ENCODE measurements around the gene OLFML3. TPM values are rescaled to one million over a fixed set of nuclear protein-coding genes. Genes with fewer than 3 reads are reported as not detected.

OLFML3 gene
- total and polyA plus RNA-seq, 4 donors: 9.7 to 108 (median 19.5) TPM

DNA sequence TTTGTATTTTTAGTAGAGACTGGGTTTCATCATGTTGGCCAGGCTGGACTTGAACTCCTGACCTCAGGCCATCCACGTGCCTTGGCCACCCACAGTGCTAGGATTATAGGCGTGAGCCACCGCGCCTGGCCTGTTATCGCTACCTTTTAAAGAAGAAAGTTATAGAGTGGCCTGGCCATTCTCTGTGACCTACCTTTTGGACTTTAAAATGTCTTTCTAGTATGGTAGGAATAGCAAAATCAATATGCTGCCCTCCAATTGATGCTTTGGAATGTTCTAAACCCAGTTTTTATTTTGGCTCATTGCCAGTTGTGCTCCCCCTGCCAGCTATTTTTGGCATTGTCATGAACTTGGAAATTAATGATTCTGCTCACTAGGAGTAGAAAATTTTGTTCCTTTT lies 30.3 kb upstream of the OLFML3 start:
- no peaks in the 10 kb centered on the region for H3K27me3 ChIP-seq (ENCODE audit: control insufficient read depth in 3 of 3, insufficient read depth in 3 of 3, low read length in 2 of 3)
- ATAC-seq (ENCODE audit: insufficient read depth, low FRiP score): no peak
- 88 to 89% methylated on average over 5 of the region's 5 CpGs for WGBS, 2 donors
- TF ChIP-seq, protein P1, sequence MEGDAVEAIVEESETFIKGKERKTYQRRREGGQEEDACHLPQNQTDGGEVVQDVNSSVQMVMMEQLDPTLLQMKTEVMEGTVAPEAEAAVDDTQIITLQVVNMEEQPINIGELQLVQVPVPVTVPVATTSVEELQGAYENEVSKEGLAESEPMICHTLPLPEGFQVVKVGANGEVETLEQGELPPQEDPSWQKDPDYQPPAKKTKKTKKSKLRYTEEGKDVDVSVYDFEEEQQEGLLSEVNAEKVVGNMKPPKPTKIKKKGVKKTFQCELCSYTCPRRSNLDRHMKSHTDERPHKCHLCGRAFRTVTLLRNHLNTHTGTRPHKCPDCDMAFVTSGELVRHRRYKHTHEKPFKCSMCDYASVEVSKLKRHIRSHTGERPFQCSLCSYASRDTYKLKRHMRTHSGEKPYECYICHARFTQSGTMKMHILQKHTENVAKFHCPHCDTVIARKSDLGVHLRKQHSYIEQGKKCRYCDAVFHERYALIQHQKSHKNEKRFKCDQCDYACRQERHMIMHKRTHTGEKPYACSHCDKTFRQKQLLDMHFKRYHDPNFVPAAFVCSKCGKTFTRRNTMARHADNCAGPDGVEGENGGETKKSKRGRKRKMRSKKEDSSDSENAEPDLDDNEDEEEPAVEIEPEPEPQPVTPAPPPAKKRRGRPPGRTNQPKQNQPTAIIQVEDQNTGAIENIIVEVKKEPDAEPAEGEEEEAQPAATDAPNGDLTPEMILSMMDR (IDR thresholded peaks at IDR 0.05; ENCODE audit: control extremely low read depth, extremely low read depth): no peak
- peak in 1 of 3 donors; percentile 23 for DNase-seq
- H3K4me3 ChIP-seq: no peak overlapping the region
- H3K9me3 ChIP-seq (ENCODE audit: control insufficient read depth in 4 of 4, insufficient read depth in 3 of 4, low read length in 3 of 4): no peaks in the 10 kb centered on the region
- no peak overlapping the region for H3K9ac ChIP-seq (ENCODE audit: insufficient read depth in 1 of 2, low read length in 2 of 2)
- H3K27ac ChIP-seq (ENCODE audit: low read depth in 1 of 2, low read length in 1 of 2): no peak overlapping the region
- peaks cover 0 to 9% (median 1%) of the 10 kb centered on the region in 4 donors for H3K36me3 ChIP-seq (ENCODE audit: control insufficient read depth in 4 of 4, insufficient read depth in 4 of 4, low read length in 4 of 4)
- H3K4me1 ChIP-seq (ENCODE audit: control insufficient read depth in 5 of 5, insufficient read depth in 5 of 5, low read length in 5 of 5): peaks cover 8 to 29% (median 13%) of the 10 kb centered on the region in 5 donors

- H3K27me3 ChIP-seq (ENCODE audit: control insufficient read depth in 3 of 3, insufficient read depth in 3 of 3, low read length in 2 of 3): no peaks in the 10 kb centered on the region
- peaks cover 2 to 11% (median 2%) of the 10 kb centered on the region in 4 donors for H3K36me3 ChIP-seq (ENCODE audit: control insufficient read depth in 4 of 4, insufficient read depth in 4 of 4, low read length in 4 of 4)
- no peak overlapping the region for H3K27ac ChIP-seq (ENCODE audit: low read depth in 1 of 2, low read length in 1 of 2)
- H3K9me3 ChIP-seq (ENCODE audit: control insufficient read depth in 4 of 4, insufficient read depth in 3 of 4, low read length in 3 of 4): no peaks in the 10 kb centered on the region
- WGBS, 2 donors: 97 to 100% methylated on average over 1 of the region's 1 CpG
- TF ChIP-seq, protein P1 (IDR thresholded peaks at IDR 0.05; ENCODE audit: control extremely low read depth, extremely low read depth): no peak
- DNase-seq (no peak), ATAC-seq (ENCODE audit: insufficient read depth, low FRiP score) (no peak)
- H3K4me3 ChIP-seq: no peak overlapping the region
- H3K9ac ChIP-seq (ENCODE audit: insufficient read depth in 1 of 2, low read length in 2 of 2): no peak overlapping the region
- peaks cover 5 to 28% (median 13%) of the 10 kb centered on the region in 5 donors for H3K4me1 ChIP-seq (ENCODE audit: control insufficient read depth in 5 of 5, insufficient read depth in 5 of 5, low read length in 5 of 5)
Observed at GRCh38 chr1:113950908-113951307, 28.4 kb upstream of the OLFML3 start.

DNA sequence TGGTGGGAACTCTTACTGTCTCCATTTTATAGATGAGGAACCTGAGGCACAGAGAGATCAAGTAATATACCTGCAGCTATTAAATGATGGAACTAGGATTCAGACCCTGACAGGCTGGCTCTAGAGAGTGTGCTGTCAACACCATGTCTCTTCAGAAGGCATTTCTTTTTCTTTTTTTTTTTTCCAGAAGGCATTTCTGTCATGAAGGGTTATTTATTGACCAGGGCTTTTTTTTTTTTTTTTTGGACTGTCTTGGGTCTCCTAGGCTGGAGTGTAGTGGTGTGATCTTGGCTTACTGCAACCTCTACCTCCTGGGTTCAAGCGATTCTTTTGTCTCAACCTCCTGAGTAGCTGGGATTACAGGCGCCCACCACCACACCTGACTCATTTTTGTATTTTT lies 27.6 kb upstream of the OLFML3 start:
- no peak for DNase-seq
- H3K9me3 ChIP-seq (ENCODE audit: control insufficient read depth in 4 of 4, insufficient read depth in 3 of 4, low read length in 3 of 4): no peaks in the 10 kb centered on the region
- peaks cover 2 to 16% (median 5%) of the 10 kb centered on the region in 4 donors for H3K36me3 ChIP-seq (ENCODE audit: control insufficient read depth in 4 of 4, insufficient read depth in 4 of 4, low read length in 4 of 4)
- no peak overlapping the region for H3K9ac ChIP-seq (ENCODE audit: insufficient read depth in 1 of 2, low read length in 2 of 2)
- no peak overlapping the region for H3K27ac ChIP-seq (ENCODE audit: low read depth in 1 of 2, low read length in 1 of 2)
- 94 to 100% methylated on average over 2 of the region's 2 CpGs for WGBS, 2 donors
- H3K4me3 ChIP-seq: no peak overlapping the region
- TF ChIP-seq, protein P1 (IDR thresholded peaks at IDR 0.05; ENCODE audit: control extremely low read depth, extremely low read depth): no peak
- H3K27me3 ChIP-seq (ENCODE audit: control insufficient read depth in 3 of 3, insufficient read depth in 3 of 3, low read length in 2 of 3): no peaks in the 10 kb centered on the region
- ATAC-seq (ENCODE audit: insufficient read depth, low FRiP score): no peak
- peaks cover 3 to 20% (median 11%) of the 10 kb centered on the region in 5 donors for H3K4me1 ChIP-seq (ENCODE audit: control insufficient read depth in 5 of 5, insufficient read depth in 5 of 5, low read length in 5 of 5)

GRCh38 chr1:113957984-113958383 lies 21.3 kb upstream of the OLFML3 start:
- 83 to 86% methylated on average over 1 of the region's 1 CpG for WGBS, 2 donors
- TF ChIP-seq, protein P1 (IDR thresholded peaks at IDR 0.05; ENCODE audit: control extremely low read depth, extremely low read depth): no peak
- DNase-seq: no peak
- Histone ChIP-seq H3K9ac (ENCODE audit: insufficient read depth in 1 of 2, low read length in 2 of 2) (no peak overlapping the region), H3K27me3 (ENCODE audit: control insufficient read depth in 3 of 3, insufficient read depth in 3 of 3, low read length in 2 of 3) (no peaks in the 10 kb centered on the region), H3K4me1 (ENCODE audit: control insufficient read depth in 5 of 5, insufficient read depth in 5 of 5, low read length in 5 of 5) (no peaks in the 10 kb centered on the region), H3K27ac (ENCODE audit: low read depth in 1 of 2, low read length in 1 of 2) (no peak overlapping the region), H3K4me3 (no peak overlapping the region), H3K36me3 (ENCODE audit: control insufficient read depth in 4 of 4, insufficient read depth in 4 of 4, low read length in 4 of 4) (peaks cover 6 to 47% (median 23%) of the 10 kb centered on the region in 4 donors), H3K9me3 (ENCODE audit: control insufficient read depth in 4 of 4, insufficient read depth in 3 of 4, low read length in 3 of 4) (no peaks in the 10 kb centered on the region)
- no peak for ATAC-seq (ENCODE audit: insufficient read depth, low FRiP score)
